HepG2 (cell line): ENCODE results near the gene PMM2. TPM values are rescaled to one million over a fixed set of nuclear protein-coding genes. Genes with fewer than 3 reads are reported as not detected.
A peak's percentile ranks its signal among the peaks of the same experiment; 100 is the strongest.

Experiments used
- ATF7 ChIP-seq, 2 experiments: fragments of 450-650 bp in 1 of 2; sonication (generic) in 1 of 2; formaldehyde crosslinking in 1 of 2; IDR thresholded peaks; 2 replicates each; pipeline versions ENCODE4 v1.4.0 to v1.6.1; 2016 to 2020; ENCODE audit warnings: antibody characterized with exemption in 1 of 2, mild to moderate bottlenecking in 1 of 2, missing genetic modification reagents in 1 of 2
- CBX5 ChIP-seq: sonication (generic); formaldehyde crosslinking; IDR thresholded peaks from 2 replicates; pipeline ENCODE4 v1.4.0; 2020; ENCODE audit warnings: missing genetic modification reagents, borderline replicate concordance
- FOXK1 ChIP-seq: sonication (generic); formaldehyde crosslinking; IDR thresholded peaks from 2 replicates; pipeline ENCODE4 v1.4.0; 2020; ENCODE audit warnings: low read depth, missing genetic modification reagents, borderline replicate concordance
- HES4 ChIP-seq: sonication (generic); formaldehyde crosslinking; IDR thresholded peaks from 2 replicates; pipeline ENCODE4 v1.9.0; 2021; ENCODE audit warnings: mild to moderate bottlenecking, missing genetic modification reagents, borderline replicate concordance
- NBN ChIP-seq: fragments of 450-650 bp; conservative IDR thresholded peaks from 2 replicates; pipeline ENCODE4 v1.6.1; 2017
- TAF1 ChIP-seq: sonication (generic); formaldehyde crosslinking; IDR thresholded peaks from 2 replicates; pipeline ENCODE4 v1.4.0; 2020; ENCODE audit warnings: missing genetic modification reagents
- TCF7 ChIP-seq: sonication (generic); IDR thresholded peaks from 2 replicates; pipeline ENCODE4 v1.6.1; 2016; ENCODE audit warnings: antibody characterized with exemption, low read depth
- THAP11 ChIP-seq: IDR thresholded peaks from 2 replicates; pipeline ENCODE4 v1.6.1; 2016; ENCODE audit warnings: missing biosample characterization, missing genetic modification reagents
- ZBTB10 ChIP-seq: sonication (generic); formaldehyde crosslinking; IDR thresholded peaks from 2 replicates; pipeline ENCODE4 v1.4.0; 2020; ENCODE audit warnings: missing genetic modification reagents, borderline replicate concordance
- ZNF670 ChIP-seq: sonication (generic); formaldehyde crosslinking; IDR thresholded peaks from 2 replicates; pipeline ENCODE4 v1.8.0; 2022; ENCODE audit warnings: mild to moderate bottlenecking, missing genetic modification reagents, borderline replicate concordance
- ZNF850 ChIP-seq: sonication (generic); formaldehyde crosslinking; conservative IDR thresholded peaks from 2 replicates; pipeline ENCODE4 v1.9.0; 2021; ENCODE audit warnings: mild to moderate bottlenecking, missing genetic modification reagents
- polyA plus RNA-seq, 8 experiments: library from polyadenylated mRNA; depleted of rRNA in 3 of 8; stranded (reverse) in 7 of 8; unstranded in 1 of 8; fragments of >200 nt; fragmentation: Illumina TruSeq in 4 of 8; extraction: Trizol in 4 of 8; gene quantifications; 2 replicates each; pipeline versions ENCODE4 v1.2.1 to v1.2.3, GENCODE V29; 2011 to 2016; ENCODE audit warnings: low read depth in 4 of 8, missing spikeins in 1 of 8, mixed read lengths in 1 of 8; ENCODE audit not compliant: insufficient read depth in 1 of 8
- total RNA-seq, 5 experiments: library from RNA; depleted of rRNA; stranded (reverse); fragments of >200 nt; fragmentation: Illumina TruSeq; extraction: Trizol; gene quantifications; 2 replicates each; pipeline ENCODE4 v1.2.3, GENCODE V29; 2016; ENCODE audit warnings: low read depth in 1 of 5
- TF ChIP-seq, protein P1 (sequence below): sonication (generic); formaldehyde crosslinking; IDR thresholded peaks from 2 replicates; pipeline ENCODE4 v1.4.0; 2020; ENCODE audit warnings: missing genetic modification reagents
- TF ChIP-seq, protein P2 (sequence below): sonication (generic); formaldehyde crosslinking; IDR thresholded peaks from one replicate; pipeline ENCODE4 v1.5.1; 2020; ENCODE audit warnings: mild to moderate bottlenecking, missing genetic modification reagents; ENCODE audit errors: not compliant biosample characterization

PMM2 gene
- total and polyA plus RNA-seq, 2 of the 13 experiments (the other 11 are each of a cell fraction or from before 2014, with no cell fraction given), result 52.2 to 93.7 TPM

- TF ChIP-seq ZBTB10 (CRISPR knock-in tag) (no peak; the same call in 1 of the 2 replicates), ZNF670 (CRISPR knock-in tag) (no peak), ZNF850 (CRISPR knock-in tag) (no peak), TCF7 (no peak), ATF7 (IDR thresholded peaks at IDR 0.05) (no peak), ATF7 (CRISPR knock-in tag; IDR thresholded peaks at IDR 0.05) (no peak), TAF1 (peak; percentile 75), HES4 (CRISPR knock-in tag) (peak; percentile 90), FOXK1 (CRISPR knock-in tag) (peak; percentile 46; the same call in 1 of the 2 replicates), CBX5 (CRISPR knock-in tag) (peak; percentile 73), THAP11 (CRISPR knock-in tag) (peak; percentile 50; the same call in 1 of the 2 replicates), NBN (no peak)
- TF ChIP-seq, protein P1, sequence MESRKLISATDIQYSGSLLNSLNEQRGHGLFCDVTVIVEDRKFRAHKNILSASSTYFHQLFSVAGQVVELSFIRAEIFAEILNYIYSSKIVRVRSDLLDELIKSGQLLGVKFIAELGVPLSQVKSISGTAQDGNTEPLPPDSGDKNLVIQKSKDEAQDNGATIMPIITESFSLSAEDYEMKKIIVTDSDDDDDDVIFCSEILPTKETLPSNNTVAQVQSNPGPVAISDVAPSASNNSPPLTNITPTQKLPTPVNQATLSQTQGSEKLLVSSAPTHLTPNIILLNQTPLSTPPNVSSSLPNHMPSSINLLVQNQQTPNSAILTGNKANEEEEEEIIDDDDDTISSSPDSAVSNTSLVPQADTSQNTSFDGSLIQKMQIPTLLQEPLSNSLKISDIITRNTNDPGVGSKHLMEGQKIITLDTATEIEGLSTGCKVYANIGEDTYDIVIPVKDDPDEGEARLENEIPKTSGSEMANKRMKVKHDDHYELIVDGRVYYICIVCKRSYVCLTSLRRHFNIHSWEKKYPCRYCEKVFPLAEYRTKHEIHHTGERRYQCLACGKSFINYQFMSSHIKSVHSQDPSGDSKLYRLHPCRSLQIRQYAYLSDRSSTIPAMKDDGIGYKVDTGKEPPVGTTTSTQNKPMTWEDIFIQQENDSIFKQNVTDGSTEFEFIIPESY, result peak; percentile 57; the same call in 1 of the 2 replicates
- TF ChIP-seq, protein P2, sequence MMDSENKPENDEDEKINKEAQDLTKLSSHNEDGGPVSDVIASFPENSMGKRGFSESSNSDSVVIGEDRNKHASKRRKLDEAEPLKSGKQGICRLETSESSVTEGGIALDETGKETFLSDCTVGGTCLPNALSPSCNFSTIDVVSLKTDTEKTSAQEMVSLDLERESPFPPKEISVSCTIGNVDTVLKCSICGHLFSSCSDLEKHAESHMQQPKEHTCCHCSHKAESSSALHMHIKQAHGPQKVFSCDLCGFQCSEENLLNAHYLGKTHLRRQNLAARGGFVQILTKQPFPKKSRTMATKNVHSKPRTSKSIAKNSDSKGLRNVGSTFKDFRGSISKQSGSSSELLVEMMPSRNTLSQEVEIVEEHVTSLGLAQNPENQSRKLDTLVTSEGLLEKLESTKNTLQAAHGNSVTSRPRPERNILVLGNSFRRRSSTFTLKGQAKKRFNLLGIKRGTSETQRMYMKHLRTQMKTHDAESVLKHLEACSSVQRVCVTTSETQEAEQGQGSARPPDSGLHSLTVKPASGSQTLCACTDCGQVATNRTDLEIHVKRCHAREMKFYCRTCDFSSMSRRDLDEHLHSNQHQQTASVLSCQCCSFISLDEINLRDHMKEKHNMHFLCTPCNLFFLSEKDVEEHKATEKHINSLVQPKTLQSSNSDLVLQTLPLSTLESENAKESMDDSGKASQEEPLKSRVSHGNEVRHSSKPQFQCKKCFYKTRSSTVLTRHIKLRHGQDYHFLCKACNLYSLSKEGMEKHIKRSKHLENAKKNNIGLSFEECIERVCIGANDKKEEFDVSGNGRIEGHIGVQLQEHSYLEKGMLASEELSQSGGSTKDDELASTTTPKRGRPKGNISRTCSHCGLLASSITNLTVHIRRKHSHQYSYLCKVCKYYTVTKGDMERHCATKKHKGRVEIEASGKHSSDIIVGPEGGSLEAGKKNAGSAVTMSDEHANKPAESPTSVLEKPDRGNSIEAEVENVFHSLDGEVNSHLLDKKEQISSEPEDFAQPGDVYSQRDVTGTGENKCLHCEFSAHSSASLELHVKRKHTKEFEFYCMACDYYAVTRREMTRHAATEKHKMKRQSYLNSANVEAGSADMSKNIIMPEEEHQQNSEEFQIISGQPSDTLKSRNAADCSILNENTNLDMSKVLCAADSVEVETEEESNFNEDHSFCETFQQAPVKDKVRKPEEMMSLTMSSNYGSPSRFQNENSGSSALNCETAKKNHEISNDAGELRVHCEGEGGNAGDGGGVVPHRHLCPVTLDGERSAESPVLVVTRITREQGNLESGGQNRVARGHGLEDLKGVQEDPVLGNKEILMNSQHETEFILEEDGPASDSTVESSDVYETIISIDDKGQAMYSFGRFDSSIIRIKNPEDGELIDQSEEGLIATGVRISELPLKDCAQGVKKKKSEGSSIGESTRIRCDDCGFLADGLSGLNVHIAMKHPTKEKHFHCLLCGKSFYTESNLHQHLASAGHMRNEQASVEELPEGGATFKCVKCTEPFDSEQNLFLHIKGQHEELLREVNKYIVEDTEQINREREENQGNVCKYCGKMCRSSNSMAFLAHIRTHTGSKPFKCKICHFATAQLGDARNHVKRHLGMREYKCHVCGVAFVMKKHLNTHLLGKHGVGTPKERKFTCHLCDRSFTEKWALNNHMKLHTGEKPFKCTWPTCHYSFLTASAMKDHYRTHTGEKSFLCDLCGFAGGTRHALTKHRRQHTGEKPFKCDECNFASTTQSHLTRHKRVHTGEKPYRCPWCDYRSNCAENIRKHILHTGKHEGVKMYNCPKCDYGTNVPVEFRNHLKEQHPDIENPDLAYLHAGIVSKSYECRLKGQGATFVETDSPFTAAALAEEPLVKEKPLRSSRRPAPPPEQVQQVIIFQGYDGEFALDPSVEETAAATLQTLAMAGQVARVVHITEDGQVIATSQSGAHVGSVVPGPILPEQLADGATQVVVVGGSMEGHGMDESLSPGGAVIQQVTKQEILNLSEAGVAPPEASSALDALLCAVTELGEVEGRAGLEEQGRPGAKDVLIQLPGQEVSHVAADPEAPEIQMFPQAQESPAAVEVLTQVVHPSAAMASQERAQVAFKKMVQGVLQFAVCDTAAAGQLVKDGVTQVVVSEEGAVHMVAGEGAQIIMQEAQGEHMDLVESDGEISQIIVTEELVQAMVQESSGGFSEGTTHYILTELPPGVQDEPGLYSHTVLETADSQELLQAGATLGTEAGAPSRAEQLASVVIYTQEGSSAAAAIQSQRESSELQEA (CRISPR knock-in tag), result peak; percentile 68
Measured at GRCh38 chr16:8866118-8866883, 68.7 kb downstream of the PMM2 start (continued).
